D721Med (cell line): Measurements from ENCODE around the gene MTMR4.

Experiments used
- DNase-seq: peaks from one replicate; pipeline ENCODE4 v3.0.0; 2011; ENCODE audit warnings: low spot score; ENCODE audit not compliant: insufficient read length
- FAIRE-seq: peaks from 2 replicates; lab custom pipeline; 2011; peaks lifted over from hg19 to GRCh38; lab: Jason Lieb, UNC
- TF ChIP-seq, protein P1 (sequence below): IDR thresholded peaks from 2 replicates; pipeline ENCODE4 v1.5.1; 2012; ENCODE audit warnings: mild to moderate bottlenecking, control low read depth; ENCODE audit not compliant: insufficient read depth; ENCODE audit errors: missing control alignments

Gene MTMR4

DNA sequence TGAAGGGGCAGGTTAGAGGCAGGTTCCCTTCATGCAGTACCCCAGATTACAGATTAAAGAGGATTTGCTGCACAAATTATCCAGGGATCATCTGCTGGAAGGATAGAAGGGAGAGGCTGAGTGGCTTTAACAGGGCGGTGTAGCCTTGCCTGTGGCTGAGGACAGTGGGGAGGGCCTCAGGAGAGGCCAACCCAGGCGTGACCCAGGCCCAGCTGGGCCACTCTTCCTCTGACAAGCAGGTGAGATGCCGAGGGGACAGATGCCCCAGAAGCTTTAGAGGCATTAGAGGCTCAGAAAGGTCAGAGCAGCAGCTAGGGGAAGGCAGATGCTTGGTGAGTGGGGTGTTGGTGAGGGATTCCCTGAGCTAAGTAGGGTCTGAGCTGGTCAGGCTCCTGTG is 18.1 kb upstream of the MTMR4 start:
- TF ChIP-seq, protein P1, sequence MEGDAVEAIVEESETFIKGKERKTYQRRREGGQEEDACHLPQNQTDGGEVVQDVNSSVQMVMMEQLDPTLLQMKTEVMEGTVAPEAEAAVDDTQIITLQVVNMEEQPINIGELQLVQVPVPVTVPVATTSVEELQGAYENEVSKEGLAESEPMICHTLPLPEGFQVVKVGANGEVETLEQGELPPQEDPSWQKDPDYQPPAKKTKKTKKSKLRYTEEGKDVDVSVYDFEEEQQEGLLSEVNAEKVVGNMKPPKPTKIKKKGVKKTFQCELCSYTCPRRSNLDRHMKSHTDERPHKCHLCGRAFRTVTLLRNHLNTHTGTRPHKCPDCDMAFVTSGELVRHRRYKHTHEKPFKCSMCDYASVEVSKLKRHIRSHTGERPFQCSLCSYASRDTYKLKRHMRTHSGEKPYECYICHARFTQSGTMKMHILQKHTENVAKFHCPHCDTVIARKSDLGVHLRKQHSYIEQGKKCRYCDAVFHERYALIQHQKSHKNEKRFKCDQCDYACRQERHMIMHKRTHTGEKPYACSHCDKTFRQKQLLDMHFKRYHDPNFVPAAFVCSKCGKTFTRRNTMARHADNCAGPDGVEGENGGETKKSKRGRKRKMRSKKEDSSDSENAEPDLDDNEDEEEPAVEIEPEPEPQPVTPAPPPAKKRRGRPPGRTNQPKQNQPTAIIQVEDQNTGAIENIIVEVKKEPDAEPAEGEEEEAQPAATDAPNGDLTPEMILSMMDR: no peak
- peak; percentile 73 for DNase-seq
- peak; percentile 56 for FAIRE-seq

DNA sequence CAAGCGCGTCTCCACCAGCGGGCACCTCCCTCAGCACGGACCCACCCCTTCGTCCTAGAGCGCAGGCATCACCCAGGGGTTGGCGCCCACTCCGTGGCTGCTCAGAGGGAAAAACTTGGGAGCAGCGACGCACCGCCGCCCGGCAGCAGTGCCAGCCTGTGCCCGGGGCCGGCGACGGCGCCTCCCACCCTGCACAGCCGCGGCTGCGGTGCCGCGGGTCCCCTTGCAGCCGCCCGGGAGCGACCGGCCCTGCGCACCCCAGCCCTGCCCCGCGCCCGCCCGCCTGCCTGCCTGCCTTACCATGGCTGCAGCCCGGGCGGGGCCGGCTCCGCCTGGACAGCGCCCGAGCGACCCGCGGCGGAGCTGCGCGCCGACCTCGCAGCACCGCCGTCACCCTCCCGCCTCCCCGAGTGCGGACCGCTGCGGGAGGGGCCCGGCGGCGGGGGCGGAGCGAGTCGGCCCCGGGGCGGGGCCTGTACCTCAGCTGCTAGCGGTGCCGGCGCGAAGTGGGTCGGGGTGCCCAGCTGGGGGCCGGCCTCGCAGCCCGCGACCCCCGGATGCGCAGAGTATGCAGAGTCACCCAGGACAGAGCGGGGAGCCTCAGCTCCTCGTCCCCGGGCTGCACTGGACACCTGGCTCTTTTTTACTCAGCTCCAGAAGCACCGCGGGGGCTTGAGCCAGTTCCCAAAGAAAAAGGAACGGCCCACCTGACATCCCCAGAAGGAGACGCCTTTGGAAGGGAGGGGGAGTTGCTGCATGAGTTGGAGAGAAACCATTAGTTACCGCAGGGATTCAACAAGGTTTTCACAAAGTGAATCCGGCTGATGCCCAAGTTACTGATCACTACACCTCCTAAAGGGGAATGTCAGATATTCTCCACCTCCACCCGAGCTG is 17.5 kb upstream of the MTMR4 start:
- FAIRE-seq (no peak), DNase-seq (peak; percentile 51)
- TF ChIP-seq, protein P1: no peak

DNA sequence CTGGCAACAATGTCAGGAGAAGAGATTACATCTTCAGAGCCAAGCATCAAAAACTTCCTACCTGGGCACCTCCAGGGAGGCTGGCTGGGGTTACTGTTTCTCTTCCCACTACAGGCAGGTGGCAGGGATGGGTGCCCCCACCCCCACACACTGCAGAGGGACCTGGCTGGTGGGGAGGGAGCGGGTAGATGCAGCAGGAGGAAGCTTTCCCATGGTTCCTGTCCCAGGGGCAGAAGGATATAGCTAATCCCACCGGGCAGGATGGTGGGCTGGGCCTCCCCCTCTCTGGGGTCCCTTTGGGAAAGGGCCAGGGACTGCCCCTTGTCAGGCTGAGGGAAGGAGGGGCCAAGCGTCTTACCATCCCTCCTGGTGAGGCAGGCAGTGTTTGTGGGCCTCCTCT is 16.7 kb upstream of the MTMR4 start:
- TF ChIP-seq, protein P1: no peak
- DNase-seq (no peak), FAIRE-seq (no peak)

DNA sequence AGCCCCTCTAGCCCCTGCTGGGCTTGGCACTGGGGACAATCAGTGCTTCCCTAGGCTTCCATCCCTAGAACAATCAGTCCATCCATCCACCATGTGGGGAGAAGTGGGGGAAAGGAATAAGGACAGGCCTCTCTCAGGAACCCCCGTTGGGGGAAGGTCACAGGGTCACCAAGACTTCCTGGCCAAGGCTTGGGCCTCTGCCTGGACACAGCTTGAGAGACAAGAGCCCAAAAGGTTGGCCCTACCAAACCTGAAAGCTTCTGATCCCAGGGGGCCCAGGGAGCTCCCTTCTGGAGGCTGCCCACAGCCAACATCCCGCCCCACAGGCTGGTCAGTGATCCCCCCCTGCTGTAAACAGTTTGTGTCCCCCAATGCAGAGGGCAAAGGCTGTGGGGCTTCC is 16.2 kb upstream of the MTMR4 start:
- FAIRE-seq: no peak
- TF ChIP-seq, protein P1: no peak
- no peak for DNase-seq

DNA sequence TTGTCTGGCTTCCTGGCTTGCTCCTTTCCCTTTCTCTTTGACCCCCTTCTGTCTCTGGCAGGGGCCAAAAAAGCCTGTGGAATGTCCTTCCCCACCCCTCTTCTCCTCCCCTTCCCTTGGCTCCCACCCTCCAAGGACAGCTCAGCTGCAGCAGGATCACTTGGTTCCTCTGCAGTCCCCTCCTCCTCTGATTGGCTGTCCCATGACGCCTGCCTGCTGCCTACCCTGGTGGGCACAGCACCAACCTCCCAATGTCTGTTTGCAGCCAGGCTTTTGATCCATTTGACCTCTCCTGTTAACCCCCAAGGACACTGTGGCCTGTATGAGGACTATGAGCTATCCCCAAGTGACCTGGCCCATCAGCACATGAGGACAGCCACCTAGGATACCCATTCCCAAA is 14.8 kb upstream of the MTMR4 start:
- TF ChIP-seq, protein P1: no peak
- FAIRE-seq (no peak), DNase-seq (no peak)

DNA sequence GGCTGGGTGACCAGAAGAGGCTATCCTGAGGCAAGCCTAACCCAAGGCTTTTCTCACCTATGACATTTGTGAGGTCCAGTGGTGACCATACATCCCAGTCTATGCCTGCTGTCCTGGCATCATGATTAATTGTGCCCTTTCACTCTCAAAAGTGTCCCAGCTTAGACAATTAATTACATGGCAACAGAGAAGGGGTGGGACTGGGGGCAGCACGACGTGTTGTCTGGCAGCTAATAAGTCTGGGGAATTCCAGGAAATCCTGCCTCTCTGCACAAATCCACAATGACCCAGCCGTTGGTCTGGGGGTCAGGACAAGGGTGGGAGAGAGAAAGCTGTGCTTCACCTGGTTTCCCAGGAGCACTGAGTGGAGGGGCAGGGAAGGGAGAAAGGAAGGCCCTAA is 14.0 kb upstream of the MTMR4 start:
- DNase-seq (no peak), FAIRE-seq (no peak)
- TF ChIP-seq, protein P1: no peak

DNA sequence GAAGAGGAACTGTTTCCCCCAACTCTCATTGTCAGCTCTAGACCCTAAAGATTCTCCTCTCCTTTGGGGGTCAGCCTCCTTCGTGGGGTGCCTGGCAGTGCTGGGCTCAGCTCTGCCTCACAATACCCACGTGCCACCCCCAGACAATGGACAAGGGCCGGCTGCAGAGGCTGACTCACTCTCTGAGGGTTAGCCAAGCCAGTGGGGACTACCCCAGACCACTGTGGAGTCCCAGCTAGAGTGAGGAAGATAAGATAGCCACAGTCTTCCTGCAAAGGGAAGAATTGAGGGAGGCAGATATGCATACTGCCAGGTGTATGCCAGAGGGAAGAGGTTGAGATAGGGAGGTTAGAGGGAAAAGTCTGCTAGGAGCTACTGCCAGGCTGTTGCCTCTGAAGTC is 13.5 kb upstream of the MTMR4 start:
- TF ChIP-seq, protein P1: no peak
- FAIRE-seq (no peak), DNase-seq (no peak)
